LoVo (cell line): ENCODE data around the gene SLC7A5.
A peak's percentile ranks its signal among the peaks of the same experiment; 100 is the strongest.
"Not testable (repeated sequence)": the region's sequence is repeated elsewhere in the genome, so short reads cannot be mapped to it uniquely, and the experiment has no call there.

Experiments
- DNase-seq: peaks from one replicate; pipeline ENCODE4 v3.0.0-alpha.2; 2016; ENCODE audit warnings: low spot score

Gene SLC7A5

GRCh38 chr16:87888346-87888745 lies 19.0 kb upstream of the SLC7A5 start:
- not testable (repeated sequence) for DNase-seq

- not testable (repeated sequence) for DNase-seq
Measured at GRCh38 chr16:87887931-87888330, 18.6 kb upstream of the SLC7A5 start.

- peak; percentile 57 for DNase-seq
Measured at GRCh38 chr16:87885371-87885967, 16.2 kb upstream of the SLC7A5 start.

- no peak for DNase-seq
Measured at GRCh38 chr16:87882436-87883019, 13.2 kb upstream of the SLC7A5 start.

- no peak for DNase-seq
Measured at GRCh38 chr16:87881324-87882200, 12.3 kb upstream of the SLC7A5 start.

- no peak for DNase-seq
Measured at GRCh38 chr16:87880117-87880696, 10.9 kb upstream of the SLC7A5 start.

- not testable (repeated sequence) for DNase-seq
Measured at GRCh38 chr16:87879411-87880013, 10.2 kb upstream of the SLC7A5 start.

GRCh38 chr16:87878704-87879103 lies 9.4 kb upstream of the SLC7A5 start:
- DNase-seq, result no peak

GRCh38 chr16:87877942-87878507 lies 8.7 kb upstream of the SLC7A5 start:
- no peak for DNase-seq

- DNase-seq, result no peak
Measured at GRCh38 chr16:87874639-87875427, 5.5 kb upstream of the SLC7A5 start.

- peak; percentile 88 for DNase-seq
Measured at GRCh38 chr16:87870418-87871291, 1.3 kb upstream of the SLC7A5 start.

- DNase-seq, result not testable (repeated sequence)
Measured at GRCh38 chr16:87869879-87870417, 641 bp upstream of the SLC7A5 start.

- DNase-seq, result peak; percentile 54
Measured at GRCh38 chr16:87868254-87869029, 865 bp downstream of the SLC7A5 start.

GRCh38 chr16:87865902-87866555 lies 3.3 kb downstream of the SLC7A5 start:
- not testable (repeated sequence) for DNase-seq

GRCh38 chr16:87864331-87864989 lies 4.8 kb downstream of the SLC7A5 start:
- no peak for DNase-seq

- not testable (repeated sequence) for DNase-seq
Measured at GRCh38 chr16:87863327-87863635, 6.0 kb downstream of the SLC7A5 start.

- not testable (repeated sequence) for DNase-seq
Measured at GRCh38 chr16:87862597-87863326, 6.5 kb downstream of the SLC7A5 start.
